ENCODE data around the gene TOP2B.

GRCh38 chr3:25593001-25593400 is 71.7 kb downstream of the TOP2B start:
- TF ChIP-seq CTCF (IDR thresholded peaks at IDR 0.05; ENCODE audit: low read length) (no peak), EZH2 (IDR thresholded peaks at IDR 0.05; ENCODE audit: borderline replicate concordance, low read length) (no peak)
